C1 segment of cervical spinal cord (tissue), 14 donors: Measurements from ENCODE around the gene WSB1.
"Not testable (repeated sequence)": the region's sequence is repeated elsewhere in the genome, so short reads cannot be mapped to it uniquely, and the experiment has no call there.

Experiments
- DNase-seq, 14 donors: peaks; one replicate each; lab custom pipeline; 2025; lab: John Stamatoyannopoulos, UW

Gene WSB1

GRCh38 chr17:27315796-27316465 is 22.0 kb downstream of the WSB1 start:
- no peak for DNase-seq

- DNase-seq = no peak
These were observed 24.3 kb downstream of the WSB1 start for GRCh38 chr17:27318228-27318627.

- no peak for DNase-seq
These were observed 24.7 kb downstream of the WSB1 start for GRCh38 chr17:27318633-27319032.

- peak in 10 of 14 donors; percentile 8 to 90 (median 50) for DNase-seq
These were observed 25.8 kb downstream of the WSB1 start for GRCh38 chr17:27319541-27320221.

GRCh38 chr17:27320222-27320560 is 26.3 kb downstream of the WSB1 start:
- peak in 2 of 14 donors; percentile 58 to 90 for DNase-seq

- no peak for DNase-seq
These were observed 27.5 kb downstream of the WSB1 start for GRCh38 chr17:27321372-27321771.

GRCh38 chr17:27322026-27322425 is 28.1 kb downstream of the WSB1 start:
- no peak for DNase-seq

GRCh38 chr17:27322690-27323508 is 29.0 kb downstream of the WSB1 start:
- no peak for DNase-seq

- no peak for DNase-seq
These were observed 29.8 kb downstream of the WSB1 start for GRCh38 chr17:27323538-27324215.

GRCh38 chr17:27324771-27325339 is 30.9 kb downstream of the WSB1 start:
- DNase-seq = no peak

- no peak for DNase-seq
These were observed 32.1 kb downstream of the WSB1 start for GRCh38 chr17:27326051-27326450.

- no peak for DNase-seq
These were observed 32.7 kb downstream of the WSB1 start for GRCh38 chr17:27326585-27326984.

- DNase-seq = no peak
These were observed 33.5 kb downstream of the WSB1 start for GRCh38 chr17:27327397-27327796.

- no peak for DNase-seq
These were observed 34.0 kb downstream of the WSB1 start for GRCh38 chr17:27327871-27328270.

GRCh38 chr17:27328686-27329085 is 34.8 kb downstream of the WSB1 start:
- not testable (repeated sequence) for DNase-seq

- DNase-seq = no peak
These were observed 35.4 kb downstream of the WSB1 start for GRCh38 chr17:27329146-27329805.

- DNase-seq = no peak
These were observed 38.1 kb downstream of the WSB1 start for GRCh38 chr17:27332047-27332393.

- peak; percentile 50 to 99 (median 96) for DNase-seq
These were observed 38.8 kb downstream of the WSB1 start for GRCh38 chr17:27332485-27333409.

GRCh38 chr17:27333410-27333980 is 39.6 kb downstream of the WSB1 start:
- DNase-seq = peak in 1 of 14 donors; percentile 13

- no peak for DNase-seq
These were observed 42.3 kb downstream of the WSB1 start for GRCh38 chr17:27336184-27336583.
